Stimulated activated CD4-positive, alpha-beta T cell treated with anti-CD3 and anti-CD28 coated beads, Interleukin-12 subunit alpha, Interleukin-12 subunit beta, amount 100 ng/mL, for 24 hours (primary cell): ENCODE data around the gene CCDC159.
"Not testable (repeated sequence)": the region's sequence is repeated elsewhere in the genome, so short reads cannot be mapped to it uniquely, and the experiment has no call there.

ENCODE experiments used
- DNase-seq, 2 experiments: peaks; one replicate each; pipeline ENCODE4 v3.0.0-alpha.2; 2020; ENCODE audit warnings: low read depth in 2 of 2

The CCDC159 gene

DNA sequence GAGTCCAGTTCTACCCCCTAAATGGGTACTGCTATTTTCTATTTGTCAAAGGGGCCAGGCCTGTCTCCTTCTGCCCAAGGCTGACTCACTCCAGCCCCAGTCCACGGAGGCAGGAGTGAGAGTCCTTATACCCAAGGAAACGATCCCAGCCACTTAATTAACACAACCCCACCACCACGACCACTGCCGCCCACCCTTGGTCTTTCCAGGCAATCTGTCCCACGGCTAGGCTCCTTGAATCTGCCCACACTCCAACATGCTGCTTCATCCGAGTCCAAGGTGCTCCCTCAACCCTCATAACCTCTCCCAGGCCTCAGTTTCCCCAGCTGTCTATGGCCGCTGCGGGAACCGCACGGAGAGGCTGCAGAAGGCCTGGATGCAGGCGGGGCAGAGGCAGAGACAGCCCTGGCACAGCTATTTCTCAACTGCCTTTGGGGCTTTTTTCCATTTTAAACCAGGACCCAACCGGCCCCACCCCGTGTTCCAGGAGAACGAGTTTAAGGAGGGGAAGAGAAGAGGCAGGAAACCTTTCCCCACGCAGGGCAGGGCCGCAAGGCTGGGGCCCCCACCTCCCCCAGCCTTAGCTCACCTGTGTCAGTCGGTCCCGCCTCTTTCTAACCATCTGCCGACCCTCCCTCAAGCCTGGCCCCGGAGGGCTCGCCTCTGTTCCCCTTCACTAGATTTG is 7.6 kb upstream of the CCDC159 start:
- DNase-seq = no peak

DNA sequence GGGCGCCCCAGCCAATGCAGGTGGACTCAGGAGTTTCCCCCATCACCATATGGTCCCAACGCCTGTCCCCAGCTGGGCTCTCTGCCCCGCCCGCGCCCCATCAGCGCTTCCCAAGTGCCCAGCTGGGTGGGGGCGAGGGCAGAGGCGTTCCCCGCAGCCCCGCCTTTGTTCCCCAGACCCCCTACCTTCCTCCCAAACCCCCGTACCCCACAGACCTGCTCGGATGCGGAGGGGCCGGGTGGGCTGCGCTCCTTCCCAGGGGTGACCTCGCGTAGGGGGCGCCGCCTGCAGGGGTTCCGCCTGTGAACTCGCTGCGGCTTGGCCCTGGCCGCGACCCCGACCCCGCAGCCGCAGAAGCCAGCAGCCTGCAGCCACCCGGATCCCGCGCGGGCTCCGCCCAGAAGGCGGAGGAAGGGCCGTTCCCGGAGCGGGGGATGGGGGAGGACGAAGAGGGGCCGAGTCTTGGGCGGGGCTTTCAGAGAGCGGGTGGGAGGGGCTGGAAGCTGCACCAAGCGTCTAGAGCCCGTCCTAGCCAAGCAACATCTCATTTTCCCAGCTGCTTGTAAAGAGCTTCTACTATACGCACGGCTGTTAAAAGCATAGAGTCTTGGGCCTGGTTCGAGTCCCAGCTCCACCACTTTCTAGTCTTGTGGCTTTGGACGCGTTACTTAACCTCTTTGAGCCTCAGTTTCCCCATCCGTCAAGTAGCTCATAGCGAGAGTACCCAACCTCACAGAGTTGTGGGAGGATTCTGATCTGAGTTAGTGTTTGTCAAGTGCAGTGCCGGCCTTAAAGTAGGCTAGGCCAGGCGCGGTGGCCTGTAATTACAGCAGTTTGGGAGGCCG is 6.8 kb upstream of the CCDC159 start, which contains the start of gene RAB3D:
RAB3D (minus strand) TSS at position 404 of the 845 bp plus-strand sequence. CDS start 2,258 bp downstream, outside the sequence.
- DNase-seq = peak; percentile 72 to 89

DNA sequence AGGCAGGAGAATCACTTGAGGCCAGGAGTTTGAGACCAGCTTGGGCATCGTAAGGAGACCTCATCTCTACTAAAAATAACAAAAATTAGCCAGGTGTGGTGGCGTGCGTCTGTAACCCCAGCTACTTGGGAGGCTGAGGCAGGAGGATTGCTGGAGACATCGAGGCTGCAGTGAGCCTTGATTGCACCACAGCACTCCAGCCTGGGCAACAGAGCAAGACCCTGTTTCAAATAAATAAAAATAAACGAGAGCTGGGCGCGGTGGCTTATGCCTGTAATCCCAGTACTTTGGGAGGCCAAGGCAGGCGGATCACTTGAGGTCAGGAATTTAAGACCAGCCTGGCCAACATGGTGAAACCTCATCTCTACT is 6.2 kb upstream of the CCDC159 start:
- DNase-seq = not testable (repeated sequence)

DNA sequence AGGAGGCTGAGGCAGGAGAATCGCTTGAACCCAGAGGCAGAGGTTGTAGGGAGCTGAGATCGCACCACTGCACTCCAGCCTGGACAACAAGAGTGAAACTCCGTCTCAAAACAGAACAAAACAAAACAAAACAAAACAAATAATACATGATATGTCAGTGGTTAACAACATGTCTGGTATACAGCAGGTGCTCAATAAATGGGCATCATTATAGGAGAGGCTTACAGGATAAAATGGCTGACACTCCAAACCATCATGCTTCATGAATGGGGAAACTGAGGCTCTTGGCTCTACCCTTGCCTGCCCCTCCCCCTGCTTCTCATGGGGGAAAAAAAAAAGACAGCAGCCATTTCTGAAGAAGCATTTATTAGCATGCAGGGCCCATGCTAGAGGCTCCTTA is 3.9 kb upstream of the CCDC159 start:
- no peak for DNase-seq

DNA sequence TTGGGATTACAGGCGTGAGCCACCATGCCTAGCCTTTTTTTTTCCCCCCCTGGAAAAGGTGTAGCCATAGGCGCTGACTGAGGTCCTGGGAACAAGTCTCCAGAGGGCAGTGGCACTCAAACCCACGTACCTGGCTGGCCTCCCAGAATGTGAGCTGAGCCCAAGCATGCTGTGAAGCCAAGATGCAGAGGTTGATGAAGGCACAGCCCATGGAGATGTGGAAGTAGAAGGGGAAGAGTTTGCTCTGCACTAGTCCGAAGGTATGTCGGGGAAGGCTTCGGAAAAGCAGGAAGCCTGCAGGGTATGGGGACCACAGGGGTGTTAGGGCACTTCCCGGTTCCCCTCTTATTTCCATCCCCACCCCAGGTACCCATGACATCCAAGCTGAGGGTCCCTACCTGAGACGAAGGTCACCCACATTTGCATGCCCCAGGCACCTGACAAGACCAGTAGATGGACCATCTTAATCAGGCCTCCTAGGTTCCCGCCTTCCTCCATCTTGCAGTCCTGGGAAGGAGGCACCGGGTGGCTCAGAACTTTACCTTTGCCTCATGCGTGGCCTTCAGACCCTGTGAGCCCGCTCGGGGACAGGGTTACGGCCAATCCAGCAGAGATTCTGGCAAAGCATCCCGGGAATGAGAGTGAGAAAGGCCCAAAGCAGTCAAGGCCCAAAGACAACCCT is 1.1 kb upstream of the CCDC159 start:
- no peak for DNase-seq

DNA sequence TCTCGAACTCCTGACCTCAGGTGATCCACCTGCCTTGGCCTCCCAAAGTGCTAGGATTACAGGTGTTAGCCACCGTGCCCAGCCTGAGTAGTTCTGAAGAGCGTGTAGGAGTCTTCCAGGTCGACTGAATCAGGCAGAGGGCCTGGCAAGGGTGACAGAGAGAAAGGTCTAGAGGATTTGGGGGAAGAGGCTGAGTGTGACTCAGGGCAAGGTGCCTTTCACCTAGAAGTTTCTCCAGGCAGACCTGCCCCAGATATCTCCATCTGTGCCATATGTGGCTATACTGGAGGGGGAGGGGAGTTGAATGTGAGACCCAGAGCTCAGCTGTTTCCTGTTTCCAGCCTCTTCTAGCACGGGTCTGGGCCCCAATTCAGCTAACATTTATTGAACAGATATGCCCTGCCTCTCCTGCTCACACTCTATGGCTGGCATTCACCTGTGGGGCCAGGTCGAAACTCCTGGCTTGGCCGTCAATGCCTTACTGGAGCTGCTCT is 1.3 kb downstream of the CCDC159 start:
- no peak for DNase-seq

DNA sequence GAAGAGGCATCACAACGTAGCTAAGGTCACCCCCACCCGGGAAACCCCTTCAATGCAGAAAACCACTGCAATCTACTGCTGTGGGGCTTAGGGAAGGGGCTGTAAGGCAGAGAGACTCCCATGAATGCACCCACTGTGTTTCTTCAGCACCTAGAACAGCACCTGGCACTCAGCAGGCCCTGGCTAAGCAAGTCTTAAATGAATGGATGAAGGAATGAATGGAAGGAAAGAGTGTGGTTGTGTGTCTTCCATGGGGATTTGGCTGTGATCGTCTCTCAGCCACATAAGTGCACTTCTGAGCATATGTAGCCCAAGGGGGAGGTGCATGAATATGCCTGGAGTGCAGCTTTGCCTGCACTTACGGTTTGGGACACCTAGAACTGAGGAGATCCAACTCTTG is 2.9 kb downstream of the CCDC159 start:
- no peak for DNase-seq

DNA sequence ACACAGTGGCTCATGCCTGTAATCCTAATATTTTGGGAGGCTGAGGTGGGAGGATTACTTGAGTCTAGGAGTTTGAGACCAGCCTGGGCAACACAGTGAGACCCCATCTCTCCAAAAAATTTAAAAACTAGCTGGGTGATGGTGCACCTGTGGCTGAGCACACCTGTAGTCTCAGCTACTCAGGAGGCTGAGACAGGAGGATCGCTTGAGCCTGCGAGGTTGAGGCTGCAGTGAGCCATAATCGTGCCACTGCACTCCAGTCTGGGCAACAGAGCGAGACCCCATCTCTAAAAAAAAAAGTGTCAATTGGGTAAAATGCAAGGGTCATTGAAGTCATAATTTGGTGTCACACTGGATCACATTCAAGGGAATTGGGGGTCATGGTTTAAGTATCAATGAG is 7.8 kb downstream of the CCDC159 start:
- DNase-seq = not testable (repeated sequence)

DNA sequence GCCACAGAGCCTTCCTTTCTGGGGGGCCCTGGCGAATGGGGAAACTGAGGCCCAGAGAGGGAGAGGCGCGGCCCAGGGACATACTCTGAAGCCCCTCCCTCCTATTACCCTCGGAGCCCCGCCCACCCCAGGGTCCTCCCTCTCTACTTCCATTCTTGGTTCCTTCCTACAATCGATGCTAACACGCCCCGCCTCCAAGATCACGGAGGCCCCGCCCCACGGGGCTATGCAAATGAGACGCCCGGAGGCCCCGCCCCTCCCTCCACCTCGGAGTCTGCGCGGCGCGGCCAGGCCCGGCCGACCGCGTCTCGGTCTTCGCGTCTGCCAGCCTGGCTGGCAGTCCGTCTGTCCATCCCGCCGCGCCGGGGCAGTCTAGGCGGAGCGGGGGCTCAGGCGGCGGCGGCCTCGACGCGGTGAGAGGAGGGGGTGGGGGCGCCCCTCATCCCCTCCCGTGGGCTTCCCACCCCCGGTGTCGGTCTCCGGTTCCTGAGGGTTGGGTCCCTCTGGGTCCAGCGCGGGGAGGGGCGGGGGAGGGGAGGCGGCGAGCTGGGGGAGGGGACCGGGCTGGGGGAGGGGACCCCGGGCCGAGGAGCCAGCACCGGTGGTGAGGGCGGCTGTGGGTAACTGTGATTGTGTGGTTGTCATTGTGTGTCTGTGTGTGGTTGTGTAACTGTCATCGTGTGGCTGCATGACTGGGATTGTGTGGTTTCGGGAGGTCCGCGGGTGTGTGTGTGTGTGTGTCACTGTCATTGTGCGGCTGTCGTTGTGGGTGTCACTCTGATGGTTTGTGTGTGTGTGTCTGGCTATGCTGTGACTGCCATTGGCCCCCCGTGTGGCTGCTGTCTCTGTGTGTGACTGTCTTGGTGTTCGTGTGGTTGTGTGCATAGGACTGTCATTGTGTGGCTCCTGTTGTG is 9.1 kb downstream of the CCDC159 start, which contains the start of gene PLPPR2:
PLPPR2 (plus strand) TSS at position 273 of the 914 bp plus-strand sequence. CDS start 2,242 bp downstream, outside the sequence.
- peak; percentile 69 to 88 for DNase-seq

DNA sequence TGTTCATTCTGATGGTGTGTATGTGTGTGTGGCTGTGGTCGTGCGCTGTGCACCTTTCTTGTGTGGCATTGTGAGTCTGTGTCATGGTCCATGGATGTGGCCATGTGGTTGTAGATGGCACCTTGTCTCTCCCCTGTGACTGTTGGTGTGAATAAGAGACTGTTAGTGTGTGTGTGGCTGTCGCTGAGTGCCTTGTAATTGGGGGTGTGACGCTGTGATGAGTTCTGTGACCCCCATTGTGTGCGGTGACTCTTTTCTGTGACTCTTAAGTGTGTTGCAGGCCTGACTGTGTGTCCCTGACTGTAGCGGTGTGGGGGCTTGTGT is 9.7 kb downstream of the CCDC159 start:
- DNase-seq = no peak

DNA sequence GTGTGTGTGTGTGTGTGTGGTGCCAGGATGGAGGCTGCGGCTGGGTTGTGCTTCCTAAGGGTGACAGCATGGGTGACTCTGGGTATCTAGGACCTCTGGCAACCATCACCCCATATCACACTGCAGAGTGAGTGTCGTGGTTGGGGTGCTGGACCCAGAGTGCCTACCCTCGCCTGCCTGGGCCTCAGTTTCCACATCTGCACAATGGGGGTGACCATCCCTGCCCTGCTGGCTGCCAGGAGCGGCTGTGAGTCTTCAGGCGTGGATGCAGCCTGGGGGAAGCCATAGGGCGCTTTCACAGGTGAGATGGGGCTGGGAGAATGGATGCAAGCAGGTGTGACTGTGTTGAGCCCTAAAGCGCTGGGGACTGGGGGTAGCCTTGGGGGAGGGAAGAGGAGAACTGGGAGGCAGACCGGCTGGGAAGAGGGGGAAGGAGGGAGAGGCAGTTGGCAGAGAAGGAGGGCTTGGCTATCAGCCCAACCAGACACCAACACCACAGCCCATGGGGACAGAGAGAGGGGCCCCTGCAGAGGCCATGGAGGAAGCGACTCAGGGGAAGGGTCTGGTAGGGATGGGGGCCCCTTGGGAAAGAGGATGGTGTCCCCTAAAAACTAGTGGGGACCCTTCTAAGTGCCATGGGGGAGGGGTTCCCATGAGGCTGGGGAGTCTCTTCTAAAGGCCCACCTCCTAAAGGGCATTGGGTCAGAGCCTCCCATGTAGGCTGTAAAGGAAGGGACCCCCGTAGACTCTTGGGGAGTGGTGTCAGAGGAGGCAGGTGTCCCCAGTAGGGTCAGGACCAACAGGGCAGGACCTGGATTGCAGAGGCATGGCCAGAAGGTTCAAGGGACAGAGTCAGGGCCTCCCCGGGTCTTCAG is 10.6 kb downstream of the CCDC159 start:
- no peak for DNase-seq

DNA sequence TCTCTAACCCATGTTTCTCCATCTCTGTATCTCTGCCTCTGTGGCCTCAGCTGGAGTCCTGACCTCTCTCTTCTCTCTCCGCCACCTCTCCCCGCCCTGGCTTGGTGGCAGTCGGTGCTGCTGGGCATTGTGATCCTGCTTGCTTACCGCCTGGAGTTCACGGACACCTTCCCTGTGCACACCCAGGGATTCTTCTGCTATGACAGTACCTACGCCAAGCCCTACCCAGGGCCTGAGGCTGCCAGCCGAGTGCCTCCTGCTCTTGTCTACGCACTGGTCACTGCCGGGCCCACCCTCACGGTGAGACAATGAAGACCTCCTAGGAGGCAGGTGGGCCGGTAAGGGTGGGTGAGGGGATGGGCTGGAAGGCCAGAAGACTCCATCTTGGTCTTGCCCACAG is 13.1 kb downstream of the CCDC159 start:
- no peak for DNase-seq

DNA sequence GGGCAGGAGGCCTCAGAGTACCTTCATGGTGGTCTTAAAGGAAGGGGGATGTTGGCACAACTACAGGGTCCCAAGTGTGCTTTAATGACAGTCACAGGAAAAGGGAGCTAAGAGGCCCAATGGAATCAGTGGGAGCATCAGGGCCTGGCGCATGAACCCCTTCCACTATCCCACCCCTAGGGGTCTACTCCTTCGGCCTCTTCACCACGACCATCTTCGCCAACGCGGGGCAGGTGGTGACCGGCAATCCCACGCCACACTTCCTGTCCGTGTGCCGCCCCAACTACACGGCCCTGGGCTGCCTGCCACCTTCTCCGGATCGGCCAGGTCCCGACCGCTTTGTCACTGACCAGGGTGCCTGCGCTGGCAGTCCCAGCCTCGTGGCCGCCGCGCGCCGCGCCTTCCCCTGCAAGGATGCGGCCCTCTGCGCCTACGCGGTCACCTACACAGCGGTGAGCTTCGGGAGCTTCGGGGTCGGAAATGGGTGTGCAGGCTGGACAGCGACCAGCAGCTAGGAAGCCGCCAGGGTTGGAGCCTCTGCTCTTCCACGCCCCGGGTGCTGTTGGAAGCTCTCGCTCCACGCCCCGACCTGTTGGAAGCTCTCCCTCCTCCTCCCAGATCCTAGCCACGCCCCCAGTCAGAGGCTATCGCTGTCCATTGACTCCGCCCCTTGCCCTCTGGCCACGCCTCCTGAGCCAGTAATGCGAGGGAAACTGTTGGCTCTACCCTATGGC is 14.9 kb downstream of the CCDC159 start:
- DNase-seq = no peak

DNA sequence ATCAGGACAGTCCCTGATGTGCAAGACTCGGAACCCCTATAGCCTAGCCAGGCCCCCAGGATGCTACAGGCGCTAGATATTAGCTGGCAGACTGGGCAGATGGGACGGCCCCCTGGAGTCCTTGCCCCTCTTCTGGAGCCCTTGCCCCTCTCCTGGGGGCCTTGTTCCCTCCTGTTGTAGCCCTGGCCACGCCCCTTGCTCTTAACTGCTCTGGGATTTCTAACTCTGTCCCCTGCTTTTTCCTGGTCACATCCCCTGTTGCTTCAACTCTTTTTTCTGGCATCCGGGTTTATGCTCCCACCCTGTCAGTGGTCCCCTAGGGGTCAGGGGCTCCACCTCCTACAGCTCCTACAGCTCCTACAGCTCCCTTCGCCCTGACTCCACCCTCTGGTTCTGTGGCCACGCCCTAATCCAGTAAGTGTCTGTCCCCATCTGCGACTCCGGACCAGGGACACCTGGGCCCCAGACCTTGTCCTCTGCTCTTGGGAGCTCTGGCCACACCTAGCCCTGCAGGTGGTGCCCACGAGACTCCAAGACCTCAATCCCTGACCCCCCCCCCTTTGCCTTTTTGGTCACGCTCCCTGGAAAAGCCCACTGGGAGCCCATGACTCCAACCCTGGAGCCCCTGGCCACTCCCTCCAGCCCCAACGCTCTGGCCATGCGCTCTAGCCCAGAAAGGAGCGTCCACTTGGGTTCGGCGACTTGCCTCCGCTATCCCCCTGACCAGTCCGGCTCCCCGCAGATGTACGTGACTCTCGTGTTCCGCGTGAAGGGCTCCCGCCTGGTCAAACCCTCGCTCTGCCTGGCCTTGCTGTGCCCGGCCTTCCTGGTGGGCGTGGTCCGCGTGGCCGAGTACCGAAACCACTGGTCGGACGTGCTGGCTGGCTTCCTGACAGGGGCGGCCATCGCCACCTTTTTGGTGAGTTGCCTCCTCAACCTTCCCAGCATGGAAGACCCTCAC is 15.7 kb downstream of the CCDC159 start:
- DNase-seq = no peak

DNA sequence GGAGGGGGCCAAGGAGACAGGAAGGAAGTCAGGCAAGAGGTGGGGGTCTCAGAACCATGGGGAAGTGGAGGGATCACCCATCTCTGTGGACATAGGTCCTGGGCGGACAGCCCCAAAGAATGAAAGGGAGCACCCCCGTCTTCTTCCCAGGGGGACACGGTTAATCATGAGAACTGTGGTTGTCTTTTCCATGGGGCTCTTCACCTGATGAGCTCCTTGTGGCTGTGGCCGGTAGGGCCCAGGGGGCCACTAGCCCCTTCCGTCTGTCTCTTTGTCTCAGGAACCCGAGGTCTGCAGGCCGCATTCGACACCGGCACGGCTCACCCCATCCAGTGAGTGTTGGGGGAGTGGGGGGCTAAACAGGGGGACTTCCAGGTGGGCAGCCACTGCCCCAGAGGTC is 17.6 kb downstream of the CCDC159 start:
- DNase-seq = no peak

DNA sequence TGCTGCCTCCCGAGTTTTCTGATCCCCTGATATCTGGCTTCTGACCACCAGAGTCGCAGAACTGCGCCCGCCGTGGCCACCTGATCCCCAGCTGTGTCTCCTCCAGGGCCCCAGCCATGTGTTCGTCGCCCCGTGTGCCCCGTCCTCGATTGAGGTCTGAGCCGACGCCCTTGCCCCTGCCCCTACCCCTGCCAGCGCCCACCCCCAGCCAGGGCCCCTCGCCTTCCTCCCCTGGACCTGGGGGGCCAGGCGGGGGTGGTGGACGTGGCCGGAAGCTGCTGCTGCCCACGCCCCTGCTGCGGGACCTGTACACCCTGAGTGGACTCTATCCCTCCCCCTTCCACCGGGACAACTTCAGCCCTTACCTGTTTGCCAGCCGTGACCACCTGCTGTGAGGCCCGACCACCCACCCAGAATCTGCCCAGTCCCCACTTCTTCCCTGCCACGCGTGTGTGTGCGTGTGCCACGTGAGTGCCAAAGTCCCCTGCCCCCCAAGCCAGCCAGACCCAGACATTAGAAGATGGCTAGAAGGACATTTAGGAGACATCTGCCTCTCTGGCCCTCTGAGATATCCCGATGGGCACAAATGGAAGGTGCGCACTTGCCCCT is 18.1 kb downstream of the CCDC159 start:
- no peak for DNase-seq

DNA sequence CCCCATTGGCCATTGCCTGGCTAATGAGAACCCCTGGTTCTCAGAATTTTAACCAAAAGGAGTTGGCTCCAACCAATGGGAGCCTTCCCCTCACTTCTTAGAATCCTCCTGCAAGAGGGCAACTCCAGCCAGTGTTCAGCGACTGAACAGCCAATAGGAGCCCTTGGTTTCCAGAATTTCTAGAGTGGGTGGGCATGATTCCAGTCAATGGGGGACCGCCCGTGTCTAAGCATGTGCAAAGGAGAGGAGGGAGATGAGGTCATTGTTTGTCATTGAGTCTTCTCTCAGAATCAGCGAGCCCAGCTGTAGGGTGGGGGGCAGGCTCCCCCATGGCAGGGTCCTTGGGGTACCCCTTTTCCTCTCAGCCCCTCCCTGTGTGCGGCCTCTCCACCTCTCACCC is 18.6 kb downstream of the CCDC159 start:
- DNase-seq = no peak

DNA sequence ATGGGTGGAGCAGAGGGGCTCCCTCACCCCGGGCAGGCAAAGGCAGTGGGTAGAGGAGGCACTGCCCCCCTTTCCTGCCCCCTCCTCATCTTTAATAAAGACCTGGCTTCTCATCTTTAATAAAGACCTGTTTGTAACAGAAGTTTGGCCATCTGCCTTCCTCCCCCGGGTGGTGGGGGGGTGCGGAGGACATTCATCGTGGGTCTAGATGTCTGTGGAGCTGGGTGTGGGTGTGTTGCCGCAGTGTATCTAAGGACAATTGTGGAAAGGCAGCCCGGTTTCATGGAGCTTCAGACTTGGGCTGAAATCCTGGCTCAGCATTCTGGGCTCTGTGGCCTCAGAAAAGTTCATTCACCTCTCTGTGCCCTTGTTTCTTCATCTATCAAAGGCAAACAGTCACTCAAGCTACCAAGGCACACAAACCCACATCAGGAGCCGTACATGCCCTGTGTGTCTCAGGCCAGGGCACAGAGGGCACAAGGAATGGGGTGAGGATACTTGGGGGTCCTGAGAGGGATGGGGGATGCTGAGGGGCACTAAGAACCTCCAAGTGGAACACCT is 19.3 kb downstream of the CCDC159 start:
- DNase-seq = no peak
